NCI-H526 treated with DMSO at 0.1 percent for 48 hours (cell line): ENCODE data around the gene COL20A1.

ENCODE experiments used
- DNase-seq: peaks from one replicate; lab custom pipeline; 2025; lab: John Stamatoyannopoulos, UW

COL20A1 gene

DNA sequence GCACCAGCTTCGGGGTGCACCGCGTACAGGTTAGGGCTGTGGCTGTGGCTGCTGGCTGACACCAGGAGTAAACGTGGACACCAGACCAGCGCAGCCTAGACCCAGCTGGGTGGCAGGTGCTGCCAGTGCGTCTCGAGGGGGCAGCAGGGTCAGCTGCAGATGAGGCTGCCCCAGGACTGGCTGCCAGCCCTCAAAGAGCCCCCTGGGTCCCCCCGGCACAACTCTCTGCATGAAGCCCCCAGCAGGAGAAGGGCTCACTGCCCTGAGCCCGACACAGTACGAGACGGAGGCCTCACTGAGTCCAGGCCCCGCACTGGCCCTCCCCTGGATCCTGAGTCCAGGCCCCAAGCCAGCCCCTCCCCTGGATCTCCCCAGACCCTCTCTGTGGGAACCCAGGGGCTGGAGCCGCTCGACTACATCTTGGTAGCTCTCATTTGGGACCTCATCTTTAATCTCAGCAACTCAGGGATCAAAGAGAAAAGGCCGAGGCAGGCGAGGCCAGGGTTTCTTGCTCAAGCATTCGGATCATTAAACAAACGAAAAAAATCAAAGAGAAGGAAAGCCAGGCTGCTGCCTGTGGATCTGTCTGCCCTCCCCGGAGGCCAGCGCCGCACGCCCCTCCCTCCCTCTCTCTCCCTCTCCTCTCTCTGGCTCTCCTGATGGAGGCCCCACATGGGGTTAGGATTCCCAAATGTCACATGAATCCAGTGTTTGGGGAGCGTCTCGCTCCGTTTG lies 31.8 kb upstream of the COL20A1 start:
- DNase-seq, result no peak

DNA sequence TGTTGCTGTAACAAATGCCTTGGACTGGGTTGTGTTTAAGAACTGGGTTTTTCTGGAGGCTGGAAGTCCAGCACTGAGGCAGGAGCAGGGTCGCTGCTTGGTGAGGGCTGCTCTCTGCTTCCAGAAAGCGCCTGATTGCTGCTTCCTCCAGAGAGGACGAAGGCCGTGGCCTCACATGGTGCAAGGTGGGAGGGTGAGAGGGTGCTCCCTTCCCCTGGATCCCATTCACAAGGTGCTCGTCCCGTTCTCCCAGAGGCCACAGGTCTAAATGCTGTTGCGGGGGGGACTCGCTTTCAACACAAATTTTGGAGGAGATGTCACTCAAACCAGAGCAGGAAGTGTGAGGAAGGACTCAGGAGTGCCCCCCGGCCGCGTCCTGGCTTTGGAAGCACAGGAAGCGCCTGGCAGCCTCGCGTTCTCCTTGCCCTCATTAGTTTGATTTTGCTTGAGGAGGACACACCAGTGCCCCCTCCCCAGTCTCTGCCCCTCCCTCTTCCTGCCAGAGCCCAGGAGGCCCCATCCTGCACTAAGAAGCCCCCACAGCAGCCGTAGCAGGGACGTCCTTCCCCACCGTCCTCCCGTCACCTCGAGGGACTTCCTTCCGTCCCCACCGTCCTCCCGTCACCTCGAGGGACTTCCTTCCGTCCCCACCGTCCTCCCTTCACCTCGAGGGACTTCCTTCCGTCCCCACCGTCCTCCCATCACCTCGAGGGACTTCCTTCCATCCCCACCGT lies 31.0 kb upstream of the COL20A1 start:
- DNase-seq, result no peak

DNA sequence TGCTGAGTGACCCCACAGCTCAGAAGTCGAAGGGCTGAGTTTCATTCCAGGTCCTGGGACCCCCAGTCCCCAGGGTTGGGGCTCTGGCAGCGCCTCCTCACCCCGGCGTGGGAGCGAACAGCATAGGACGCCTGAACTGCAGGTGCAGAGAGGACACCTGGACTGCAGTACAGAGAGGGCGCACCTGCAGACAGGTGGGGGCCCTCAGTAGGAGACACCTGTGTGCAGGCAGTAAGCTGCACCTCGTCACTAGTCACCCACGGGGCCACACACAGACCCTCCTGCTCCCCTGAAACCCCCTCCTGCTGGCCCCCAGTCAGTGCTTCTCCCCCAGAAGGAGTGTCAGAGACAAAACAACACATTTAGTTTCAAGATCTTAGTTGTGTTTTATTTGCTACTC lies 30.1 kb upstream of the COL20A1 start:
- DNase-seq, result no peak

DNA sequence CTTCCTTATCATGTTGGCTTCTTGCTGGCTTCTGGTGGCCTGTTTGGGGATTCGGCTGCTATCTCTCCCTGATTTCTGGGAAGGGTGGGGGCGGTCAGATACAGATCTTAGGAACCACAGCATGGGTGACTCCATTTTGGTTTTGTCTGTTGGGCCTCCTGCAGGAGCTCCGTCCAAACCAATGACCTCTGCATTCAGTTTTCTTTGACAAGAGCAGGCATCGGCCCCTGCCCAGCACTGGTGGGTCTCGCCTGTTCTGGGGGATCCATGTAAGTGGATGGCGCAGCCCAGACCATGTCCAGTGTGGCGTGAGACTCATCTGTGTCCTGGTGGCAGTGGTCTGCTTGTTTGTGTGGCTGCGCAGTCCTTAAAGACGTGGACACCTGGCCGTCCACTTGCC lies 29.0 kb upstream of the COL20A1 start:
- DNase-seq, result no peak

DNA sequence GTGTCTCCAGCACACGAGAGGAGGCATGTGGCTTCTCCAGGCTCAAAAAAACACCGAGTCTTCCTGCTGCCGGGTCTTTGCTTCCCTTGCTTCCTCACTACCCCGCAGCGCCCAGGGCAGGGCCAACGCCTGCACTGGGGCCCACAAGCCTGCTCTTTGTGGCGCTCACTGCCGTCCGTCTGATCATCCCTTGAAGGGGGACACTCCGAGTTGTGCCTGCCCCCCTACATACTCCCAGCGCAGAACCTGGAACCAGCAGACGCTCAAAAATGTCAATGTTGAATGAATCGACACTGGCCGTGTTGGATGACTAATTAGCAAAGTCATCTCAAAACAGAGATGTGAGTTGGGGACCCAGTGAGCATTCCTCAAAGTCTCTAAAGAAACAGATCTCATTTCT lies 28.5 kb upstream of the COL20A1 start:
- DNase-seq, result no peak

DNA sequence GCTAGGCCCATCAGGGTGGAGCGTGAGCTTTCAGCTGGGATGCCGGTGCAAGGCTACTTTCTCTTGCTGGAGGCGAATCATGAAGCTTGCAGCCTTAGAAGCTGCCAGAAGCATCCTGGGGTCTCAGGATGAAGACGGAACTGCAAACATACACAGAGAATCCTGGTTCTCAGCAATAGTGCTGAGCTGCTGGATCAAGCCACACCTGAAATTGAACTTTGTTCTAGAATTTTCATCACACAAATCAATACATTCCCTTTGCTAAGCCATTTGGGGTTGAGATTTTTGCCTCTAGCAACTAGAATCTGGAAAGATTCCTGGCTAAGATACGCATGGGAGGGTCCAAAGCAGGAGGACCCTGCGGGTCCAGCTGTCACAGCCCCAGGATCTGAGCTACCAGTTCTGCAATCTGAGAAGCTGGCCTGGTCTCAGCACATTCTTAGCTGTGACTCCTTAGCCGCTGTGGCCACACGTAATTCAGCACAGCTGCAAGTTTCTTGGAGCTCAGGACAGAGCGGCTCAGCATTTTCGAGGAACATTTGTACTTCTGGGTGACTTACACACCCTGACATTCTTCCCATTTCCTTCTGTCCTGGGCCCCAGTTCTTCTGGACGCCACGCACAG lies 27.0 kb upstream of the COL20A1 start:
- DNase-seq, result no peak

DNA sequence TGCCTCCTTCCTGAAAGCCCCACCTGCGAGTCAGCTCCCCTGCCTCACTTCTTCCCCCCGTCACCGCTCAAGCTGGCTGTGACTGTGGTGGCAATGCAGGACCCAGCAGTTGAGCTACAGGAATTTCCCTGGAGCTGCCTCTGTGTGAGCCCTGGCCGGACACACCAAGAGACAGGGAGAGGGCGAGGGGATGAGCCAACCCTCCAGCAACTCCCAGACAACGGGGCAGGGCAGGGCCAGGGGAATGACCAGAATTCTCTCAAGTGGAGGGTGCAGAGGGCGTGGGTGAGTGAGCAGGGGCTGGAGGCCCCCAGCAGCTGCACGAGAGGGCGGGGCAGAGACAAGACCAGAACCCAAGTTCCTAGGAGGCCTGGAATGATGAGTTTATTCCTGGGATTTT lies 25.3 kb upstream of the COL20A1 start:
- no peak for DNase-seq

DNA sequence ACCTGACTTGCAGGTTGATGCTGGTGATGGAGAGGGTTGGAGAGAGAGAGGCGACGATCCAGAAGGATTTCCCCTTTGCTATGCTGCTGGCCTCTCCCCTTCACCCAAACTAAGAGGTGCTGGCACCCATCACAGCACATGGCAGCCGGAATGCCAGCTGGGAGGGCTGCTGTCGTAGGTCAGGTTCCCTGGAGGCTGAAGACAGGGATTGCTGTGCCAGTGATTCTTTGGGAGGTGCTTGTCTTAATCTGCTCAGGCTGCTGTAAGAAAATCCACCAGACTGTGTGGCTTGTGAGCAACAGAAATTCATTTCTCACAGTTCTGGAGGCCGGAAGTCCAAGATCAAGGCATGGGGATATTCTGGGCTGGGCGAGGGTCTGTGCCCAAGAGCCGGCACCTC lies 24.7 kb upstream of the COL20A1 start:
- DNase-seq, result no peak

DNA sequence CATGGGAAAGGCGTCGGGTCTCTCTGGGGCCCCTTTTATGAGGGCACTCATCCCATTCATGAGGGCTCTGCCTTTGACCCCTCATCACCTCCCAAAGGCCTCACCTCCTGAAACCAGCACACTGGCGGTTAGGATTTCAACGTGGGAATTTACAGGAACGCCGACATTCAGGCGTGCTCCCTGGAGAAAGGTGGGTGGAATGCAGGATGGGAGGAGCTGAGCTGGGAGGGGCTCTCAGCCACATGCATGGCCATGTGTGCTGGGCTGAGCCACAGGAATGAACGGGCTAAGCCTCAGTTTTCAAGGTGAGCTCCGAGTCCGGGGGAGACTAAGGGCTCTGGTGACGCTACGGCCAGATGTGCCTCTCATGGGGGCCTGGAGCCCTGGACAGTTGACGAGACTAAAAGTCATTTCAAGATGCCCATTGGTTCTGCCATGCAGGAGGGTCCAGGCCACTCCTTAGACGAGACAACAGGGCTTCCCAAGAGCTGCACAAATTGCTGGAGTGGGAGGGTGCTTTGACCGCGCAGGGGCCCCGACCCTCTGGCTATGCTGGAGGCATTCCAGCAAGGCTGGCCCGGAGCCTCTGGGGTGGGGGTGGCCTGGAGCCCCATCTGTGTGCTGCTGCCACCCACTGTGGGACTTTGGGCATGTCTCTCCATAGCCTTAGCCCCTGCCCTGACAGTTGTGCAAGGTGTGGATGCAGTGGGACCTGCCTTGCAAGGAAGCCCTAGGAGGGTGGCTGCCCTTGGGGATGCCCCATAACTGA lies 24.1 kb upstream of the COL20A1 start:
- no peak for DNase-seq

DNA sequence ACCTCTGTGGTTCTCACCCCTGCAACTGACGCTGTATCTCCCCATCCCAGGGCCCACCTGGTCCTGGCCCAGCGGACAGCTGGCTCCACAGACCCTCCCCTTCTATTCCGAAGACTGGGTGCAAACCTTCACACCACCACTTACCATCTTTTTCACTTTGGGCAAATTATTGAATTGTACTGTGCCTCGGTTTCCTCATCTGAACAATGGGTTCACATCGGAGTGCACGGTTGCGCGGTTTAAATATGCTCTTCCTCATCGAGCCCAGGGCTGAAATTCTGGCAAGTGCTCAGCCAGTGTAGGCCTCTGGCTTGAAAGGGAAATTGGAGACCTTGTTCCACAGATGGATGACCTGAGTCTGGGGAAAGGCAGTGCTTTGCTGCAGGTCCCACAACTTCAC lies 23.3 kb upstream of the COL20A1 start:
- DNase-seq, result no peak

DNA sequence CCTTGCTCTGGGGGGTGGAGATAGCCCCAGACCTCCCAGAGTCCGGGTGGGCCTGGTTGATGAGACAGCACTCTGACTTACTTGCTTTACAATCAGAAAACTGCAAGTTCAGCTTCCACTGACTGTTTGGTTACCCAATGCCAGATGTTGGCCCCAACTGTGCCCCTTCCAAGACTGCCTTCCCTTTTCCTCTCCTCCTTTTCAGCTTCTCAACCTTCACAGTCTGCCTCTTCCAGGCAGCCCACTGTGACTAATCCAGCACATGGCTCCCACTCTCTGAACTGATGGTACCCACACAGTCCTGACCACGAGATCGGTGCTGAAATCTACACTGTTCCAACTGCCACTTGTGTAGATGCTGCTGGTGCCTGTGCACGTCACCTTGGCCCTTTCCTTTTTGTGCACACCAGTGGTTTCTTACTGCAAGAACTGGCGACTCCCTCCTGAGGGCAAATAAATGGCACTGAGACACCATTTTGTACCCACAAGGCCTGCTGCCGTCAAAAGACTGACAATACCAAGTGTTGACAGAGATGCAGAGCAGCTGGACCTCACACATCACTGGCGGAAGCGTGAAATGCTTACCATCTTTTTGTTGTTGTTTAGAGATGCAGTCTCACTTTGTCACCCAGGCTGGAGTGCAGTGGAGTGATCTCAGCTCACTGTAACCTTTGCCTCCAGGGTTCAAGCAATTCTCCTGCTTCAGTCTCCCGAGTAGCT lies 22.2 kb upstream of the COL20A1 start:
- no peak for DNase-seq

DNA sequence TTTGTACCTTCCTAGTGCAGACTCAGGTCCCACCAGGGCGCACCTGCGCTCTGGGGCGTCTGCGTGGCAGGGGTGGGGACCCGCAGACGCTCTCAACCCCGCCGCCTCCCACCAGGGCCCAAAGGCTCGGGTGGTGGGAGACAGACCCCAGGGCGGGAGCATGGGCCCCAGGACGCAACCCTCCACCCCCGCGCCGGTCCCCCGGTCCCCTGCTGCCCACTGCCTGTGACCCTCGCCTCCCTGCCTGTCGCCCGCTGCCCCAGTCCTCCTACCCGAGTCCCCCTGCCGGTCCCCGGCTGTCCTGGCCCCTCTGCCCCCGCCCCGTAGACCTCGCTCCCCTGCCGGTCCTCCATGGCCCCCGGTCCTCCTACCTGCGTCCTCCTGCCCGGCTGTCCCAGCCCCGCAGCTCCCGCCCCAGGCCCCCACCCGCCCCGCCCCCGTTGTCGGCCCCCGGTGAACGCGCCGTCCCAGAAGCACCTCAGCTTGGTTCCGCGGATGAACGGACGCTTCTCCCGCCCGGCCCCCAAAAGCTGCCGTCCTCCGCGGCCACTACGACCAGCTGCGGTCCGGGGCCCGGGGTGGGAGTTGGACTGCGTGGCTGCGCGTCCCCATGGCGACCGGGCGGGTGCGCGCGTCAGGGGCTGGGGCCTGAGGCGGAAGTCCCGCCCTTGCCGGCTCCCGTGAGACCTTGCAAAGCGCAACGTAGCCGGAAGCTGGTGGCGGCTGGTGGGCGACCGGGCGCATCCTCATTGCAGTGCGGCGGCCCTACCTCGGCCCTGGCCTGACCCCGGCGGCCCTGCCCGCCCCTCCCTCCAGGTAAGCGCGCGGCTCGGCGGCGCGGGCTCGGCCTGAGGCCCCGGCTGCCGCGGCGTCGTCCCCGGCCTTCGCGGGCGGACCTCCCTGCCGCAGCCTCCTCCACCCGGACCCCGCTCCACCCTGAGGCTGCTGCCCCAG lies 20.6 kb upstream of the COL20A1 start, which contains the start of gene ARFGAP1:
ARFGAP1 (plus strand) TSS at position 709 of the 954 bp plus-strand sequence. CDS start 2,768 bp downstream, outside the sequence.
- peak; percentile 68 for DNase-seq

DNA sequence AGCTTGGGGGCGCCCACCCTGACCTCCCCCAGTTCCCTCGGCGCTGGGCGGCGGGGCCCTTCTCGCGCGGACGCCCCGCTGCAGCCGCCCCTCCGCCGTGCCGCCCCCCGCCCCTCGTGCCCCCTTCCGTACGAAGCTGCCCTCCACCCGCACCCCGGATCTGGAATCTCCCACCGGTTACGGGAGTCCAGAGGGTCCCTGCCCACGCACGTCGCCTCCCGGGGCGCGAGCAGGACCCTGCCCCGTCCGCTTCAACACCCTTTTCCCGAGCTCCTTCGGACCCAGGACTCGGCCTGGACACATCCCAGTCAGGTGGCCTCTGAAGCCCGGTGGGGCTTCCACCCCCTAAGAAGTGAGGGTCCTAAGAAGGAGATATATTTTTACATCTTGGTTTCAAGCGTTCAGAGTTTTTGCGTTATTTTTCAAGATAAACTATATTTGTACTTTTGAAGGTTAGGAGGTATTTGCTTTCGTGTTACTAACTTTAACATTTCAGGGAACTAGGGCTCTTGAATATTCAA lies 19.9 kb upstream of the COL20A1 start:
- no peak for DNase-seq

DNA sequence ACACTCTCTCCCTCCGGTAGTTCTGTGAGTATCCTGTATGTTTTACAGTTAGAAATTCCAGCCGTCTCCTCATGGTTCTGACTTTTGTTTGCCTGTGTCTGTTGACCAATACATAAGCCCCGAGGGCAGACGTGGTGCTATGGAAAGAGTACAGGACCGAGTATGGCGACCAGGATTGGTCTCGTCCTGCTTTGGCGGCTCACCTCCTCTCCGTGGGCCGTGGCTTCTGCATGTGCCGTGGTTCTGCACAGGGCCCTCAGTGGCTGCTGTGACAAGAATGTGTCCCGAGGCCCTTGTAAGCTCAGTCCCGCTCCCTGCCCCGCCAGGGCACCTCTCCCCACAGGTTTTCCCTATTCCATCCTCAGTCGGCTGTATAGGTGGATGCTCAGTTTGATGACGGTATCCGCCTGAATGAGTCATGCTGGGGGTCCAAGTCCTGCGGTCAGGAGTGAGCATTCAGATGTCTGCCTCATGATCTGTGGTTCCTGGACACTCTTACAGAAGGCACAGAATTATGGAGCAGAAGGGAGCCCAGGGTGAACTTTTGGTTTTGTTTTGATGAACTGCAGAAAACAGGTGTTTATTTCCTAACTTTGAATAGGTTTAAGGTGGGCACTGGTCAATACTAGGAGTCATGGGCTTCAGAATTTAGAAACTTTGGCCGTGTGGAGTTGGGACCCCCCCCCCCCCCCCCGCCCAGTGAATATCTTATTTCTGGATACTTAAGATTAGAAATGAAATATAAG lies 19.2 kb upstream of the COL20A1 start:
- no peak for DNase-seq

DNA sequence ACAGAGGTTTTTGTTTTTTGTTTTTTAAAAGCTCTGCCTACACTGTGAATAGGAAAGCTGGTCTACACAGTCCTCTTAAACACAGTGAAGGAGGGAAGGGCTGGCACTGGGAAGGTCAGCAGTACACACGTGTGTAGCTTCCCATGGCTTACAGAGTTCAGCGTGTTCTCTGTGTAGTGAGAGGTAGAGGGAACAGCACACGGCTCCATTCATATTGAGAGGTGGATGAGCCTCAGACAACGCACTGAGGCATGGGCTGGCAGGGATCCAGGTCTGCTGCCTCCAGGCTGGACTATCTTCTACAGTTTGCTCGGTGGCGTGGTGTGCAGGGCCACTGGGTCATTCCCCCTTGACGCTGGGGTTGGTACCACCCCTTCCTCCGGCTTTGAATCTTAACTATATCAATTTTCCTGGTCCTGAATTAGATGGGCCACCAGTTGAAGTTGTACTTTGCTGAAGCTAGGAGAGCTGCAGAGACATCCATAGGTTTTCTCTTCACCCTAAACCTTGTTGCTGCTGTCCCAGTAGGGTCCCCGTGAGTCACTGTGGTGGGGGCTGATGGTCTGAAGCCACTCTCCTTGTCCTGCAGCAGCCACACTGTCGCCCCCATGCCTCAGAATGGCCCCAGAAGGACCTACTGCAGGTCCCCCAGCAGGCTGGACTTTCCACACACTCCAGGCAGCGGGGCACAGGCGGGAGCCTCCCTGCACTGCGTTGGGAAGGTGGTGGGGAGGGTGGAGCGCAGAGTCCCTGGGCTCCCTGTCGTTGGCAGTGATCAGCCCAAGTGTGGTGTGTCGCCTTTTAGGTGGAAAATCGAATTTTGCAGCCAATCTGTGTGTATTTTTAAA lies 18.4 kb upstream of the COL20A1 start:
- DNase-seq, result no peak

DNA sequence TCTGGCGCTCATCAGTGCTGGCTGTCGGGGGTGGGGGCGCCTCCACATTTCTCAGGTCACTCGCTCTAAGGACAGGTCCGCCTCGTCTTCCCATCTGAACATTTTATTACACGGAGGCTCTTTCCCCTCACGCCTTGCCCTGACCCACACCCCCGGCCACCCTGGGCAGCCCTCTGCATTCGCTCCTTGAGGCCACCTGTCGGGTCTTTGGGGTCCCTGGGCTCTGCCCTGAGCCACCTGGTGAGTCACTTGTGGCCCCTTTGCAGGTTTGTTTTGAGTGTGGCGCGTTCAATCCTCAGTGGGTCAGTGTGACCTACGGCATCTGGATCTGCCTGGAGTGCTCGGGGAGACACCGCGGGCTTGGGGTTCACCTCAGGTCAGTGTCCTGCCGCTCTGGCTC lies 17.2 kb upstream of the COL20A1 start:
- DNase-seq, result no peak

DNA sequence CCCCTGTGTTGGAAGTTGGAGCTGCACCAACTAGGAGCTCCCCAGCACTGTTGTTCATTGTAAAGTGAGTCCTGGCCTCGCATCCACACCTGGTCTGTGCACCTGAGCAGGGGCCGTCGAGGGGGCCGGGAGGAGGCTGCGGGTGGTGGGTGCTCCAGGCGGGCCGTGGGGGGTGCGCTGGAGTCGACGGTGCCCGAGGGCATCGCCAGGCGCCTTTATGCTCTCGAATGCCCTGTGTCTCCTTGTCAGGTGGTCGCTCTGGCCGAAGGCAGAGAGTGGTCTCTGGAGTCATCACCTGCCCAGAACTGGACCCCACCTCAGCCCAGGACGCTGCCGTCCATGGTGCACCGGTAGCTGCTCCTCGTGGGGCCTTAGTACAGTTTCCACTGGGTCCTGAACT lies 16.0 kb upstream of the COL20A1 start:
- DNase-seq, result no peak

DNA sequence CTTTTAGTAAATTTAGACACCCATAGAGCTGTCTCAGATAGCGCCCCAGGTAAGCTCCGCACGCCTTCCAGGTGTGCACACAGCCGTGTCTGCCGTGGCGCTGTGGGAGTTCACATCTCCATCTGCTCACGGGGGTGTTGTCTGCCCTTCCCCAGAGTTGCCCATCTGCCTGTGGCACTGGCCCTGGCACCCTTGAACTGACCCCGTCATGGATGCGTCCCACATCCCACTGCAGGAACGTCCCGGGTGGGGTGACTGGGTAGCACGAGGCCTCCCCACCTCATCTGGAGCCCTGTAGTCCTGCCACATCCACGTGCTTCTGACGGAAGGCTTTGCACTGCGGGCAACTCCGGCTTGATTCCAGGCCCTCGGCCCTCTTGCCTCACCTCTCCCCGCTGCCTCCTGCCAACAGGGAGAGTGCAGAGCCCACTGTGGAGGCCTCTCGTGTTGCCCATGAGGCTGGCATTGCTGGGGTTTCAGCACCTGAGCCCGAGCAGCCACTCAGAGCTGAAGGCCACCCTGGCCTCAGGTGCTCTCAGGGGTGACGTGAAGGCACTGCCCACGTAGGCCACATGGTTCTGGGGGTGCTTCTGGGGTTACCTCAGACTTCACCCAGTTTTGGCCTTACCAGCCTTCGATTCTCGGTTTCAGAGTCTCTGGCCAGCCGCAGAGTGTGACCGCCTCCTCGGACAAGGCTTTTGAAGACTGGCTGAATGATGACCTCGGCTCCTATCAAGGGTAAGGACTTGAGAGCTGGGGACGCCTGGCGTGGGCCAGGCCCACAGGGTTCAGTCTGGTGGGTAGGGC lies 15.3 kb upstream of the COL20A1 start:
- DNase-seq, result no peak
